HepG2 (cell line): ENCODE results near the gene SGK1. TPM values are rescaled to one million over a fixed set of nuclear protein-coding genes. Genes with fewer than 3 reads are reported as not detected.

Experiments used
- FOSL2 ChIP-seq: sonication (generic); formaldehyde crosslinking; IDR thresholded peaks from 2 replicates; pipeline ENCODE4 v1.4.0; 2020; ENCODE audit warnings: missing genetic modification reagents
- GATA4 ChIP-seq: sonication (generic); IDR thresholded peaks from 2 replicates; pipeline ENCODE4 v1.6.1; 2016; ENCODE audit warnings: antibody characterized with exemption, low read depth, borderline replicate concordance
- HOXA9 ChIP-seq: sonication (generic); formaldehyde crosslinking; IDR thresholded peaks from 2 replicates; pipeline ENCODE4 v1.8.1; 2022; ENCODE audit warnings: missing genetic modification reagents, mild to moderate bottlenecking, moderate library complexity, borderline replicate concordance
- KLF11 ChIP-seq: IDR thresholded peaks from 2 replicates; pipeline ENCODE4 v1.6.1; 2016; ENCODE audit warnings: missing compliant biosample characterization
- MATR3 ChIP-seq: sonication (generic); formaldehyde crosslinking; IDR thresholded peaks from 2 replicates; pipeline ENCODE4 v1.4.0; 2020; ENCODE audit warnings: missing genetic modification reagents
- POLR2A ChIP-seq, 2 experiments: IDR thresholded peaks; 2 replicates each; pipeline ENCODE4 v1.6.1; 2011; ENCODE audit warnings: low read depth in 2 of 2, low read length in 2 of 2, mild to moderate bottlenecking in 1 of 2, moderate library complexity in 1 of 2; ENCODE audit not compliant: insufficient read depth in 1 of 2
- RBFOX2 ChIP-seq: fragments of 200-400 bp; formaldehyde crosslinking; IDR thresholded peaks from 2 replicates; pipeline ENCODE4 v1.6.1; 2017; ENCODE audit warnings: low read depth, mild to moderate bottlenecking, low read length
- SMAD3 ChIP-seq: sonication (generic); formaldehyde crosslinking; IDR thresholded peaks from 2 replicates; pipeline ENCODE4 v1.4.0; 2020; ENCODE audit warnings: missing genetic modification reagents
- STAT5B ChIP-seq: sonication (generic); formaldehyde crosslinking; IDR thresholded peaks from 2 replicates; pipeline ENCODE4 v1.4.0; 2020; ENCODE audit warnings: missing genetic modification reagents
- TBL1XR1 ChIP-seq: fragments of 150-350 bp; IDR thresholded peaks from 2 replicates; pipeline ENCODE4 v1.6.1; 2014; ENCODE audit warnings: borderline replicate concordance, low read length; ENCODE audit not compliant: partially characterized antibody
- ZBTB20 ChIP-seq: sonication (generic); formaldehyde crosslinking; IDR thresholded peaks from 2 replicates; pipeline ENCODE4 v1.8.1; 2023; ENCODE audit warnings: missing genetic modification reagents, low read depth, mild to moderate bottlenecking, borderline replicate concordance
- ZNF44 ChIP-seq: sonication (generic); formaldehyde crosslinking; IDR thresholded peaks from 2 replicates; pipeline ENCODE4 v1.5.1; 2020; ENCODE audit warnings: mild to moderate bottlenecking, missing genetic modification reagents
- ZNF615 ChIP-seq: sonication (generic); formaldehyde crosslinking; IDR thresholded peaks from 2 replicates; pipeline ENCODE4 v1.5.0; 2020; ENCODE audit warnings: mild to moderate bottlenecking, missing genetic modification reagents, borderline replicate concordance
- ZNF737 ChIP-seq: sonication (generic); formaldehyde crosslinking; IDR thresholded peaks from 2 replicates; pipeline ENCODE4 v1.5.0; 2020; ENCODE audit warnings: missing genetic modification reagents, mild to moderate bottlenecking, borderline replicate concordance
- ZSCAN31 ChIP-seq: sonication (generic); formaldehyde crosslinking; IDR thresholded peaks from 2 replicates; pipeline ENCODE4 v1.5.0; 2020; ENCODE audit warnings: low read depth, mild to moderate bottlenecking, missing genetic modification reagents
- polyA plus RNA-seq, 8 experiments: library from polyadenylated mRNA; depleted of rRNA in 3 of 8; stranded (reverse) in 7 of 8; unstranded in 1 of 8; fragments of >200 nt; fragmentation: Illumina TruSeq in 4 of 8; extraction: Trizol in 4 of 8; gene quantifications; 2 replicates each; pipeline versions ENCODE4 v1.2.1 to v1.2.3, GENCODE V29; 2011 to 2016; ENCODE audit warnings: low read depth in 4 of 8, missing spikeins in 1 of 8, mixed read lengths in 1 of 8; ENCODE audit not compliant: insufficient read depth in 1 of 8
- total RNA-seq, 5 experiments: library from RNA; depleted of rRNA; stranded (reverse); fragments of >200 nt; fragmentation: Illumina TruSeq; extraction: Trizol; gene quantifications; 2 replicates each; pipeline ENCODE4 v1.2.3, GENCODE V29; 2016; ENCODE audit warnings: low read depth in 1 of 5
- TF ChIP-seq, protein P1 (sequence below): sonication (generic); formaldehyde crosslinking; IDR thresholded peaks from 2 replicates; pipeline ENCODE4 v1.4.0; 2020; ENCODE audit warnings: missing genetic modification reagents, borderline replicate concordance
- TF ChIP-seq, protein P2 (sequence below): sonication (generic); formaldehyde crosslinking; IDR thresholded peaks from 2 replicates; pipeline ENCODE4 v1.4.0; 2020; ENCODE audit warnings: missing genetic modification reagents
- TF ChIP-seq, protein P3 (sequence below): IDR thresholded peaks from 2 replicates; pipeline ENCODE4 v1.6.1; 2016; ENCODE audit warnings: low read depth, missing genetic modification reagents, missing compliant biosample characterization
- TF ChIP-seq, protein P4 (sequence below): sonication (generic); formaldehyde crosslinking; IDR thresholded peaks from 2 replicates; pipeline ENCODE4 v1.8.1; 2023; ENCODE audit warnings: mild to moderate bottlenecking, missing genetic modification reagents, borderline replicate concordance

SGK1 gene
- total and polyA plus RNA-seq, 2 of the 13 experiments (the other 11 are each of a cell fraction or from before 2014, with no cell fraction given): 56.1 to 56.2 TPM

DNA sequence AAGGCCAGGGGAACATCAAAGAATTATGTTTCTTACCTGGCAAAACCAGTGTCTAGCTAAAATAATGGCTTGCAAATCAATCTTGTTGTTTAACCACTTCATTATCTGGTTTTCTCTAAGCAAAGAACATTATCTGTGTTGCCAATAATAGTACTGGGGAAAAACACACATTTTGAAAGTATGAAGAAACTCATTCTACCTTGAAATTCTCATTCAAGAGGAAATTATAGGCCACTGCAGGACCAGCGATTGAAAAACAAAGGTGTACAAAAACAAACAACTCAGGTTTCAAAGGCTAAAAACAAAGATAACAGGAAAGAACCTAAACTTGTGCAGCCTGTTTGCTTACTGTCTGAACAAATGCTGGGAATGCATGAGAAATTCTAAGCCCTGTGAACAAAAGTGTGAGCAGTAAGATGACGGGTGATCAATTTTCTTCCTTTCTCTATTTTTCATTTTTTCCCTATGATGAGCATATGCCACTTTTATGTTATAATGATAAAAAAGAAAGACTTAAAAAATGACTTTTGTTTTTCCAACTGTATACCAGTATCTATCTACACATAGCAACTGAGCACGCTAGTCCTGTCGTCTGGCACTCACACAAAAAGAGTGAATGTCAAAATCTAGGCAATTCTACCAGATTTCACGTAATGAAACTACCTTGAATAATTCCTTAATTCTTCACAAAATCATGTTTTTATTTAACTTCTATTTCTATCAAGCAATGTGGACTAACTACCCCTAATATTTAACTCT is 117.9 kb downstream of the SGK1 start (continued):
- no peak for TF ChIP-seq RBFOX2
- TF ChIP-seq, protein P1, sequence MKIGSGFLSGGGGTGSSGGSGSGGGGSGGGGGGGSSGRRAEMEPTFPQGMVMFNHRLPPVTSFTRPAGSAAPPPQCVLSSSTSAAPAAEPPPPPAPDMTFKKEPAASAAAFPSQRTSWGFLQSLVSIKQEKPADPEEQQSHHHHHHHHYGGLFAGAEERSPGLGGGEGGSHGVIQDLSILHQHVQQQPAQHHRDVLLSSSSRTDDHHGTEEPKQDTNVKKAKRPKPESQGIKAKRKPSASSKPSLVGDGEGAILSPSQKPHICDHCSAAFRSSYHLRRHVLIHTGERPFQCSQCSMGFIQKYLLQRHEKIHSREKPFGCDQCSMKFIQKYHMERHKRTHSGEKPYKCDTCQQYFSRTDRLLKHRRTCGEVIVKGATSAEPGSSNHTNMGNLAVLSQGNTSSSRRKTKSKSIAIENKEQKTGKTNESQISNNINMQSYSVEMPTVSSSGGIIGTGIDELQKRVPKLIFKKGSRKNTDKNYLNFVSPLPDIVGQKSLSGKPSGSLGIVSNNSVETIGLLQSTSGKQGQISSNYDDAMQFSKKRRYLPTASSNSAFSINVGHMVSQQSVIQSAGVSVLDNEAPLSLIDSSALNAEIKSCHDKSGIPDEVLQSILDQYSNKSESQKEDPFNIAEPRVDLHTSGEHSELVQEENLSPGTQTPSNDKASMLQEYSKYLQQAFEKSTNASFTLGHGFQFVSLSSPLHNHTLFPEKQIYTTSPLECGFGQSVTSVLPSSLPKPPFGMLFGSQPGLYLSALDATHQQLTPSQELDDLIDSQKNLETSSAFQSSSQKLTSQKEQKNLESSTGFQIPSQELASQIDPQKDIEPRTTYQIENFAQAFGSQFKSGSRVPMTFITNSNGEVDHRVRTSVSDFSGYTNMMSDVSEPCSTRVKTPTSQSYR (CRISPR knock-in tag): peak; percentile 61; the same call in 1 of the 2 replicates
- TF ChIP-seq, protein P2, sequence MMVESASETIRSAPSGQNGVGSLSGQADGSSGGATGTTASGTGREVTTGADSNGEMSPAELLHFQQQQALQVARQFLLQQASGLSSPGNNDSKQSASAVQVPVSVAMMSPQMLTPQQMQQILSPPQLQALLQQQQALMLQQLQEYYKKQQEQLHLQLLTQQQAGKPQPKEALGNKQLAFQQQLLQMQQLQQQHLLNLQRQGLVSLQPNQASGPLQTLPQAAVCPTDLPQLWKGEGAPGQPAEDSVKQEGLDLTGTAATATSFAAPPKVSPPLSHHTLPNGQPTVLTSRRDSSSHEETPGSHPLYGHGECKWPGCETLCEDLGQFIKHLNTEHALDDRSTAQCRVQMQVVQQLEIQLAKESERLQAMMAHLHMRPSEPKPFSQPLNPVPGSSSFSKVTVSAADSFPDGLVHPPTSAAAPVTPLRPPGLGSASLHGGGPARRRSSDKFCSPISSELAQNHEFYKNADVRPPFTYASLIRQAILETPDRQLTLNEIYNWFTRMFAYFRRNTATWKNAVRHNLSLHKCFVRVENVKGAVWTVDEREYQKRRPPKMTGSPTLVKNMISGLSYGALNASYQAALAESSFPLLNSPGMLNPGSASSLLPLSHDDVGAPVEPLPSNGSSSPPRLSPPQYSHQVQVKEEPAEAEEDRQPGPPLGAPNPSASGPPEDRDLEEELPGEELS (CRISPR knock-in tag): peak; percentile 100
- no peak for TF ChIP-seq ZNF44 (CRISPR knock-in tag)
- TF ChIP-seq ZSCAN31 (CRISPR knock-in tag): 0 out of 2 replicates have a peak, but pooled peaks have one; percentile 20
- no peak for TF ChIP-seq POLR2A (IDR thresholded peaks at IDR 0.05; ENCODE audit: insufficient read depth in 1 of 2, low read depth in 2 of 2, low read length in 2 of 2)
- TF ChIP-seq, protein P3, sequence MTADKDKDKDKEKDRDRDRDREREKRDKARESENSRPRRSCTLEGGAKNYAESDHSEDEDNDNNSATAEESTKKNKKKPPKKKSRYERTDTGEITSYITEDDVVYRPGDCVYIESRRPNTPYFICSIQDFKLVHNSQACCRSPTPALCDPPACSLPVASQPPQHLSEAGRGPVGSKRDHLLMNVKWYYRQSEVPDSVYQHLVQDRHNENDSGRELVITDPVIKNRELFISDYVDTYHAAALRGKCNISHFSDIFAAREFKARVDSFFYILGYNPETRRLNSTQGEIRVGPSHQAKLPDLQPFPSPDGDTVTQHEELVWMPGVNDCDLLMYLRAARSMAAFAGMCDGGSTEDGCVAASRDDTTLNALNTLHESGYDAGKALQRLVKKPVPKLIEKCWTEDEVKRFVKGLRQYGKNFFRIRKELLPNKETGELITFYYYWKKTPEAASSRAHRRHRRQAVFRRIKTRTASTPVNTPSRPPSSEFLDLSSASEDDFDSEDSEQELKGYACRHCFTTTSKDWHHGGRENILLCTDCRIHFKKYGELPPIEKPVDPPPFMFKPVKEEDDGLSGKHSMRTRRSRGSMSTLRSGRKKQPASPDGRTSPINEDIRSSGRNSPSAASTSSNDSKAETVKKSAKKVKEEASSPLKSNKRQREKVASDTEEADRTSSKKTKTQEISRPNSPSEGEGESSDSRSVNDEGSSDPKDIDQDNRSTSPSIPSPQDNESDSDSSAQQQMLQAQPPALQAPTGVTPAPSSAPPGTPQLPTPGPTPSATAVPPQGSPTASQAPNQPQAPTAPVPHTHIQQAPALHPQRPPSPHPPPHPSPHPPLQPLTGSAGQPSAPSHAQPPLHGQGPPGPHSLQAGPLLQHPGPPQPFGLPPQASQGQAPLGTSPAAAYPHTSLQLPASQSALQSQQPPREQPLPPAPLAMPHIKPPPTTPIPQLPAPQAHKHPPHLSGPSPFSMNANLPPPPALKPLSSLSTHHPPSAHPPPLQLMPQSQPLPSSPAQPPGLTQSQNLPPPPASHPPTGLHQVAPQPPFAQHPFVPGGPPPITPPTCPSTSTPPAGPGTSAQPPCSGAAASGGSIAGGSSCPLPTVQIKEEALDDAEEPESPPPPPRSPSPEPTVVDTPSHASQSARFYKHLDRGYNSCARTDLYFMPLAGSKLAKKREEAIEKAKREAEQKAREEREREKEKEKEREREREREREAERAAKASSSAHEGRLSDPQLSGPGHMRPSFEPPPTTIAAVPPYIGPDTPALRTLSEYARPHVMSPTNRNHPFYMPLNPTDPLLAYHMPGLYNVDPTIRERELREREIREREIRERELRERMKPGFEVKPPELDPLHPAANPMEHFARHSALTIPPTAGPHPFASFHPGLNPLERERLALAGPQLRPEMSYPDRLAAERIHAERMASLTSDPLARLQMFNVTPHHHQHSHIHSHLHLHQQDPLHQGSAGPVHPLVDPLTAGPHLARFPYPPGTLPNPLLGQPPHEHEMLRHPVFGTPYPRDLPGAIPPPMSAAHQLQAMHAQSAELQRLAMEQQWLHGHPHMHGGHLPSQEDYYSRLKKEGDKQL: peak; percentile 98
- TF ChIP-seq HOXA9 (CRISPR knock-in tag): no peak
- TF ChIP-seq FOSL2 (CRISPR knock-in tag): peak; percentile 76
- 0 out of 2 replicates have a peak, but pooled peaks have one; percentile 33 for TF ChIP-seq KLF11 (CRISPR knock-in tag)
- TF ChIP-seq ZNF615 (CRISPR knock-in tag): no peak
- TF ChIP-seq GATA4: peak; percentile 99
- TF ChIP-seq STAT5B (CRISPR knock-in tag): 0 out of 2 replicates have a peak, but pooled peaks have one; percentile 78
- TF ChIP-seq MATR3 (CRISPR knock-in tag): no peak
- TF ChIP-seq, protein P4, sequence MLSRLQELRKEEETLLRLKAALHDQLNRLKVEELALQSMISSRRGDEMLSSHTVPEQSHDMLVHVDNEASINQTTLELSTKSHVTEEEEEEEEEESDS: peak; percentile 53; the same call in 1 of the 2 replicates
- TF ChIP-seq SMAD3 (CRISPR knock-in tag): peak; percentile 98
- peak; percentile 96; the same call in 1 of the 2 replicates for TF ChIP-seq ZBTB20 (CRISPR knock-in tag)
- TF ChIP-seq TBL1XR1: peak; percentile 22
- no peak for TF ChIP-seq ZNF737 (CRISPR knock-in tag)
